Keratinocyte (primary cell): Measurements from ENCODE around the gene DYNC1I1. TPM values are rescaled to one million over a fixed set of nuclear protein-coding genes. Genes with fewer than 3 reads are reported as not detected.

ENCODE experiments used
- DNase-seq: peaks from one replicate; pipeline ENCODE4 v3.0.0-alpha.2; 2011; ENCODE audit warnings: low read depth, missing footprints, low spot score
- FAIRE-seq: peaks from 2 replicates; lab custom pipeline; 2011; peaks lifted over from hg19 to GRCh38; lab: Jason Lieb, UNC
- H2AFZ ChIP-seq: 2 replicates; pipeline ENCODE4 v1.6.0; 2012; ENCODE audit warnings: low read length, control low read depth, inconsistent platforms; ENCODE audit not compliant: control insufficient read depth
- H3K27ac ChIP-seq: 2 replicates; pipeline ENCODE4 v1.5.1; 2011; ENCODE audit warnings: low read length; ENCODE audit not compliant: control insufficient read depth, insufficient read depth
- H3K27me3 ChIP-seq: 3 replicates; pipeline ENCODE4 v1.6.0; 2011; ENCODE audit warnings: low read length; ENCODE audit not compliant: control insufficient read depth, insufficient read depth; ENCODE audit errors: extremely low read depth
- H3K36me3 ChIP-seq, 2 experiments: 2 replicates in 1 of 2; 3 replicates in 1 of 2; pipeline ENCODE4 v1.5.1; 2011; ENCODE audit warnings: low read length in 2 of 2, mild to moderate bottlenecking in 1 of 2; ENCODE audit not compliant: control insufficient read depth in 2 of 2, insufficient read depth in 2 of 2; ENCODE audit errors: extremely low read depth in 1 of 2
- H3K4me1 ChIP-seq: 3 replicates; pipeline ENCODE4 v1.5.1; 2011; ENCODE audit warnings: low read length; ENCODE audit not compliant: control insufficient read depth, insufficient read depth; ENCODE audit errors: extremely low read depth
- H3K4me2 ChIP-seq: 3 replicates; pipeline ENCODE4 v1.6.0; 2011; ENCODE audit warnings: low read depth, low read length; ENCODE audit not compliant: control insufficient read depth, insufficient read depth; ENCODE audit errors: extremely low read depth
- H3K4me3 ChIP-seq, 3 experiments: fragments of 200-600 bp in 1 of 3; sonication (generic) in 1 of 3; 2 replicates in 2 of 3; 3 replicates in 1 of 3; pipeline ENCODE4 v1.5.1; 2011 to 2016; ENCODE audit warnings: low read length in 3 of 3, mild to moderate bottlenecking in 3 of 3, control low read depth in 2 of 3, inconsistent platforms in 1 of 3, low read depth in 1 of 3, mixed read lengths in 1 of 3, mixed run types in 1 of 3, moderate library complexity in 1 of 3; ENCODE audit not compliant: control insufficient read depth in 2 of 3, insufficient read depth in 2 of 3; ENCODE audit errors: extremely low read depth in 1 of 3
- H3K79me2 ChIP-seq: 2 replicates; pipeline ENCODE4 v1.6.0; 2012; ENCODE audit warnings: low read length; ENCODE audit not compliant: control insufficient read depth, insufficient read depth
- H3K9ac ChIP-seq: 3 replicates; pipeline ENCODE4 v1.6.0; 2011; ENCODE audit warnings: low read length; ENCODE audit not compliant: control insufficient read depth, insufficient read depth; ENCODE audit errors: extremely low read depth
- H3K9me1 ChIP-seq: 3 replicates; pipeline ENCODE4 v1.6.0; 2011; ENCODE audit warnings: low read length; ENCODE audit not compliant: control insufficient read depth, insufficient read depth; ENCODE audit errors: extremely low read depth
- H3K9me3 ChIP-seq: 2 replicates; pipeline ENCODE4 v1.5.1; 2012; ENCODE audit warnings: low read depth, low read length; ENCODE audit not compliant: control insufficient read depth
- H4K20me1 ChIP-seq: 3 replicates; pipeline ENCODE4 v1.6.0; 2011; ENCODE audit warnings: low read length; ENCODE audit not compliant: control insufficient read depth, insufficient read depth; ENCODE audit errors: extremely low read depth
- CTCF ChIP-seq, 3 experiments: IDR thresholded peaks in 1 of 3; conservative IDR thresholded peaks in 1 of 3; optimal IDR thresholded peaks in 1 of 3; 2 replicates in 2 of 3; 3 replicates in 1 of 3; pipeline versions ENCODE3 to v1.5.1; 2011; ENCODE audit warnings: low read length in 3 of 3, mild to moderate bottlenecking in 3 of 3, moderate library complexity in 2 of 3, control low read depth in 1 of 3, inconsistent platforms in 1 of 3; ENCODE audit not compliant: insufficient read depth in 2 of 3; ENCODE audit errors: extremely low read depth in 1 of 3
- EZH2 ChIP-seq: IDR thresholded peaks from one replicate; pipeline ENCODE4 v1.6.1; 2012; ENCODE audit warnings: inconsistent platforms, mild to moderate bottlenecking, low read length, moderate library complexity
- dilution Hi-C: fragments of 300-500 bp; cut with MboI; formaldehyde crosslinking; loops from one replicate; pipeline ENCODE4 v1.7.0; 2020; ENCODE audit warnings: low sequenced_read_pairs; ENCODE audit not compliant: extremely low pct_ligation_motif_present
- polyA plus RNA-seq, 5 experiments: library from polyadenylated mRNA; depleted of rRNA in 3 of 5; stranded (reverse) in 3 of 5; stranded (forward) in 1 of 5; unstranded in 1 of 5; fragments of >200 nt; gene quantifications; 1 replicate in 1 of 5; 2 replicates in 3 of 5; 3 replicates in 1 of 5; pipeline versions ENCODE4 v1.2.1 to v1.2.3, GENCODE V29; 2011 to 2012; ENCODE audit warnings: missing spikeins in 2 of 5, low read depth in 1 of 5, low replicate concordance in 1 of 5

The DYNC1I1 gene
- polyA plus RNA-seq, 1 donor (not counting 4 experiments of a cell fraction or from before 2014, with no cell fraction given) = 0.10 TPM

GRCh38 chr7:96041171-96041570 is 268.8 kb downstream of the DYNC1I1 start:
- H3K9me1 ChIP-seq = no peaks in the 10 kb centered on the region
- H4K20me1 ChIP-seq = no peaks in the 10 kb centered on the region
- TF ChIP-seq CTCF (optimal IDR thresholded peaks at IDR 0.05 in 1 of 3, IDR thresholded peaks at IDR 0.05 in 1 of 3, conservative IDR thresholded peaks at IDR 0.05 in 1 of 3; ENCODE audit: extremely low read depth in 1 of 3, insufficient read depth in 2 of 3, low read length in 3 of 3) (no peak), EZH2 (no peak)
- H3K4me1 ChIP-seq = no peaks in the 10 kb centered on the region
- H3K27me3 ChIP-seq = no peaks in the 10 kb centered on the region
- FAIRE-seq = no peak
- no peak overlapping the region for H3K4me2 ChIP-seq
- H3K36me3 ChIP-seq = no peaks in the 10 kb centered on the region
- no peaks in the 10 kb centered on the region for H3K9me3 ChIP-seq
- no peak overlapping the region for H3K27ac ChIP-seq
- no peaks in the 10 kb centered on the region for H3K79me2 ChIP-seq
- H3K4me3 ChIP-seq = no peak overlapping the region
- H2AFZ ChIP-seq = no peak overlapping the region
- dilution Hi-C loops = no loop called here
- DNase-seq = no peak
- no peak overlapping the region for H3K9ac ChIP-seq

GRCh38 chr7:96045181-96045580 is 272.8 kb downstream of the DYNC1I1 start:
- Histone ChIP-seq H3K79me2 (no peaks in the 10 kb centered on the region), H2AFZ (no peak overlapping the region), H3K36me3 (no peaks in the 10 kb centered on the region), H3K9ac (no peak overlapping the region), H3K4me3 (no peak overlapping the region), H3K9me3 (no peaks in the 10 kb centered on the region), H3K4me1 (no peaks in the 10 kb centered on the region), H4K20me1 (no peaks in the 10 kb centered on the region), H3K27me3 (no peaks in the 10 kb centered on the region), H3K9me1 (no peaks in the 10 kb centered on the region), H3K27ac (no peak overlapping the region), H3K4me2 (no peak overlapping the region)
- no peak for TF ChIP-seq CTCF (optimal IDR thresholded peaks at IDR 0.05 in 1 of 3, IDR thresholded peaks at IDR 0.05 in 1 of 3, conservative IDR thresholded peaks at IDR 0.05 in 1 of 3; ENCODE audit: extremely low read depth in 1 of 3, insufficient read depth in 2 of 3, low read length in 3 of 3)
- TF ChIP-seq EZH2 = no peak
- DNase-seq (no peak), FAIRE-seq (no peak)
- dilution Hi-C loops = no loop called here
